A549 (cell line): Measurements from ENCODE around the gene CDKN2D.

Source experiments
- CHD2 ChIP-seq: fragments of 150-350 bp; IDR thresholded peaks from 2 replicates; pipeline ENCODE4 v1.6.1; 2014; ENCODE audit warnings: low read length; ENCODE audit not compliant: partially characterized antibody
- CTCF ChIP-seq: fragments of >200 bp; sonication (Bioruptor Twin); formaldehyde crosslinking; IDR thresholded peaks from 3 replicates; pipeline ENCODE4 v1.5.1; 2016
- E2F6 ChIP-seq: IDR thresholded peaks from 2 replicates; pipeline ENCODE4 v1.6.1; 2012; ENCODE audit warnings: low read depth, borderline replicate concordance
- EP300 ChIP-seq, 2 experiments: fragments of >200 bp; sonication (Bioruptor Twin); formaldehyde crosslinking; IDR thresholded peaks; 2 replicates in 1 of 2; 3 replicates in 1 of 2; pipeline ENCODE4 v1.6.1; 2016 to 2017
- FOSL2 ChIP-seq, 2 experiments: fragments of 450-650 bp in 1 of 2; fragments of >200 bp in 1 of 2; sonication (Bioruptor Twin) in 1 of 2; formaldehyde crosslinking; IDR thresholded peaks; 2 replicates each; pipeline versions ENCODE4 v1.5.0 to v1.6.1; 2016 to 2020; ENCODE audit warnings: mild to moderate bottlenecking in 1 of 2, moderate library complexity in 1 of 2
- HDAC2 ChIP-seq: fragments of 200-600 bp; sonication (generic); IDR thresholded peaks from 2 replicates; pipeline ENCODE4 v1.6.1; 2016
- HOXB13 ChIP-seq: fragments of 250-450 bp; sonication (Bioruptor Pico); IDR thresholded peaks from 2 replicates; pipeline ENCODE4 v1.5.0; 2020; ENCODE audit warnings: low read depth, mild to moderate bottlenecking, moderate library complexity
- TFCP2L1 ChIP-seq: fragments of 250-450 bp; sonication (Bioruptor Pico); IDR thresholded peaks from 2 replicates; pipeline ENCODE4 v1.5.0; 2021; ENCODE audit warnings: mild to moderate bottlenecking

- no peak for TF ChIP-seq EP300 (IDR thresholded peaks at IDR 0.05)
- TF ChIP-seq CHD2, result no peak
- TF ChIP-seq TFCP2L1 (CRISPR knock-in tag), result no peak
- no peak for TF ChIP-seq CTCF
- TF ChIP-seq E2F6, result no peak
- TF ChIP-seq HDAC2, result no peak
- no peak for TF ChIP-seq FOSL2 (IDR thresholded peaks at IDR 0.05)
- no peak for TF ChIP-seq FOSL2 (CRISPR knock-in tag; IDR thresholded peaks at IDR 0.05)
- TF ChIP-seq HOXB13 (CRISPR knock-in tag), result no peak
Measured at GRCh38 chr19:10593148-10593547, 24.4 kb upstream of the CDKN2D start.
